CD1c-positive myeloid dendritic cell (primary cell): Measurements from ENCODE around the gene FBXL13.
"Not testable (repeated sequence)": the region's sequence is repeated elsewhere in the genome, so short reads cannot be mapped to it uniquely, and the experiment has no call there.

Source experiments
- DNase-seq: peaks from one replicate; pipeline ENCODE4 v3.0.0-alpha.2; 2016; ENCODE audit errors: extremely low spot score

The FBXL13 gene

DNA sequence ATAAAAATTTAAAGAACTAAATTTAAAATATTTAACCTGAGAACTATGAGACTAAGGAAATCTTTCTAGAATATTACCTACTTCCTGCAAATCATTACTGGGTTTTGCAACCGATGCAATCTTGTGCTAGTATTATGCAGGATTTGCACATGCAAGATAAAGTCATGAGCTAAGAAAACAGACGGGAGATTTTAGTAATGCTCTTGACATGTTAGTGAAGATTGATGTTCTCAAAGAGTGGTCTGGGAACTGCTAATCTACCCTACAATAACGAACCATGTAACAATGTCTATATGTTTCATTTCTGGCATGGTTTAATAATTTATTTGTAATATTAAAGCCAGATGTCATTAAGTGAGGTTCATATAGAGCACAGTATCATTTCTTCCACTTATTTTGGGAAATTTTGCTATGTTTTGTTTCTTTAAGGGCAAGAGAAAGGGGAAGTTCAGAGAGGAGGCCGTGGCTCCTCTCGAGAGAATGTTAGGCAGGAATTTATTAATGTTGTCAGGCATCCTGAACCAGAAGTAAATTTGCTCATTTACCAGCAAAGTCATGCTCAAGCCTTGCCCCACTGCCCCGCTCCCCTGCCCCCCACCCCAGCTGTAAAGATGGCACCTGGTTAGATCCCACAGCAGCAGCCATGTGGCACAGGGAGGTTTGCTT, 139.0 kb downstream of the FBXL13 start:
- DNase-seq: no peak

DNA sequence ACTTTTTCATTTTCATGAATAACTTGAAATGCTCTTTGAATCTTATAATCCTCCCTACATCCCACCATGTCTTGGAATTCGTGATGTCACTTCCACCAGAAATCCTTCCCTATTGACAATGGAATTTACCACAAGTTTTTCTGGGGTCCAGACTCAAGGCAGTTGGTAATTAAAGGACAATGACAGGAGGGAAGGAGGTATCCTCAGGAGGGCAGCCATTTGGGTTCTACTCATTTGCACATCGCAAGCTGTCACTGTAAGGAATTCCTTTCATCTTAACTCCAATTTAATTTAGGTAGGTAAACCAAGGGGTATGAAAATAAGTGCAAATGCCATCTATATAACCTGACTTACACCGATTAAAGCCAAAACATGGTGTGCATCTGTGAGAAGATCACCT, 139.9 kb downstream of the FBXL13 start:
- no peak for DNase-seq

DNA sequence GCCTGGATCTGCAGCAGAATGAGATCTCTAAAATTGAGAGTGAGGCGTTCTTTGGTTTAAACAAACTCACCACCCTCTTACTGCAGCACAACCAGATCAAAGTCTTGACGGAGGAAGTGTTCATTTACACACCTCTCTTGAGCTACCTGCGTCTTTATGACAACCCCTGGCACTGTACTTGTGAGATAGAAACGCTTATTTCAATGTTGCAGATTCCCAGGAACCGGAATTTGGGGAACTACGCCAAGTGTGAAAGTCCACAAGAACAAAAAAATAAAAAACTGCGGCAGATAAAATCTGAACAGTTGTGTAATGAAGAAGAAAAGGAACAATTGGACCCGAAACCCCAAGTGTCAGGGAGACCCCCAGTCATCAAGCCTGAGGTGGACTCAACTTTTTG, 140.4 kb downstream of the FBXL13 start:
- no peak for DNase-seq

DNA sequence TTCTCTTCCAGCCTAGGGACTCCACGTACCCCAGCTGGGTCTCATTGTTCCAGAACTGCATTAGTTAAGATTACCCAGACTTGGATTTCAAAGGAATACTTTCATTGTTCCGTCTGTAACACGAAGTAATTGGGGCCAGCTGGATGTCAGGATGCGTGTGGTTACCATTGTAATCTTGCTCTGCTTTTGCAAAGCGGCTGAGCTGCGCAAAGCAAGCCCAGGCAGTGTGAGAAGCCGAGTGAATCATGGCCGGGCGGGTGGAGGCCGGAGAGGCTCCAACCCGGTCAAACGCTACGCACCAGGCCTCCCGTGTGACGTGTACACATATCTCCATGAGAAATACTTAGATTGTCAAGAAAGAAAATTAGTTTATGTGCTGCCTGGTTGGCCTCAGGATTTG, 140.8 kb downstream of the FBXL13 start:
- no peak for DNase-seq

DNA sequence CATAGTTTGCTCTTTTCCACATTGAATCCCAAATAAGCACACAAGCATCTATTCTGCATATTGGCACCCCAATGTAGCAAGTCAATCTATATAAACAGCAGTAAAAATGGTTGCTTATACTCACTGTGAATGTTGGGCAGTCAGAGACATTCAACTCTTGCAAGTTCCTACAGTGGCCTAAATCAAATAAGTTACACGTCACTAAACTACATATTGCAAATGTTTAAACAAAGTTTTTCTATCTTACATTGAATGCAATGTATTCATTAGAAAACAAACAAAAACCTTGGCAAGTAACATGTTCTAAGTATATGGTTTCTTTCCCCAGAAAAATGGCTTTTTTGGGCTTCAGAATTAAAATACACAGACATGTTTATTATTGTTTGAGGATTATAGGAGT, 142.8 kb downstream of the FBXL13 start:
- DNase-seq: no peak

DNA sequence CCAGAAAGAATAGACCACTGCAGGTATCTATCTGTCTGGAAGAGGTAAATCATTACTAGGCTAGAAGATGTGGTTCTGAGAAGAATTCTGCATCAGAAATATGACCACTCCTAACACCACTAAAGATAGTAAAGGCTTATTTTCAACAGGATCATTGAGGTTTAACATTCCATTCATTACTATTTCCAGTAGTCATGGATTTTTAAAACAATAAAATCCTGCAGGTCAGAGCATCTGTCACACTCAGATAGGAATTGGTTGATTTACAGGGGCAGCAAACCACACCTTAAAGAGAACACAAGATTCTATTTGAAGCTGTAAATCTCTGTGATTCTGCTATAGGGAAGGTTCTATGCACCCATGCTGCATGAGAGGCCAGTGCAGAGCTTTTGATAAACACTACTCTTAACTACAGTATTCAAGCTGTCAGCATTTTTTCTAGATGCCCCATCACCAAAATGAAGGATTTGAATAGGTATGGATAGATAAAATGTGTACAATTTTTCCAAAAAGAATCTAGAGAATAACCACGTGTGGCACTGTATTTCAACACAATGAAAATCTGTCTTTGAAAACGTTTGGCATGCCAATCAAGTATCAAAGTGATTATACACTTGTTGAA, 147.2 kb downstream of the FBXL13 start:
- DNase-seq: no peak

DNA sequence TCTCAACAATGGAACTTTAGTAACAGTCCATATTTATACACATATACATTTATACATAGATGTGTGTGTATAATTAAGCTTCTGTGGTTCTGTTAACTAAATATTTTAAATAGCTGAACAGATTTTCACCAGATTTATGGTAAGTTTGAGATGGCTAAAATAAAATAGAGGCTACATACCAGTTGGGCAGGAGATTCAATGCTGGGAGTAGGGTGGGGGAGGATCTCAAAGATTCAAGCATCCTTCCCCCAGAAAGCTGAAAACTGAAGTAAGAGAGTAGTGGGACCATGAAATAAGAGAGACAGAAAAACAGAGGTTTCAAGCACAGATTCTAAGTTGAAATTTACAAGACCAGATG, 147.8 kb downstream of the FBXL13 start:
- no peak for DNase-seq

DNA sequence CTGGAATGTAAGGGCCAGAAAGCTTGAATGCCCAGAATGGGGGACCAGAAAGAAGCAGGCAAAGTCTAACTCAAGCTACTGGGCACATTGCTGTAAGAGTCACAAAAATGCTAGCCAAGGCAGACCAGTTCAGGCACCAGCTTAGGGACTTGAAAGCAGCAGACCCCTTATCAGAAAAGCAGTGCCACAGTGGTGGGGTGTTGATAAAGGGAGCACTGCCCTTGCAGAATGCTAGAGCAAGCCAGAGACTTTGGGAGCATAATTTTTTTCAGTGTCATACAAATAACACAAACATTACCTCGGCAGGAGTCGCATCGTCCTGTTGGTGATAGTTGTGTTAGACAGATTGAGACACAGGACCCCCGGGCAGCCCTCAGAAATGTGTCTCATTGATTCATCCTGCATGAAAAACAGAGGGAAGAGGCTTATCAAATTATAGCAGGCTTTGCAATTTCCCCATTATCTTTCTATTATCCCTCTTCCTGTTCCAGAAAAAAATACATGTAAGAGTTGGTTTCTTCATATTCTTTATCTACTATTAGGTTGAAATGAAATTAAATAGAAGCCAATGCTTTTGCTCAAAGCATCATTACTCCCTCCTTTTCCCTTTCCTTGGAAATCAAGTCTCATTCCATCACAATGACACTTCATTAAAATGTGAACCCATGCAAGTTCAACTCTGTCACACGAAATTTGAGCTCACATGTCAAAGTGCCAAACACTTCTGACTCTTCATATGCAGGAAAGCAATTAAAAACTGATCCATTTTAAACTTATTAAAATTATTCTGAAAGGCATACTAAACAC, 148.4 kb downstream of the FBXL13 start:
- no peak for DNase-seq

DNA sequence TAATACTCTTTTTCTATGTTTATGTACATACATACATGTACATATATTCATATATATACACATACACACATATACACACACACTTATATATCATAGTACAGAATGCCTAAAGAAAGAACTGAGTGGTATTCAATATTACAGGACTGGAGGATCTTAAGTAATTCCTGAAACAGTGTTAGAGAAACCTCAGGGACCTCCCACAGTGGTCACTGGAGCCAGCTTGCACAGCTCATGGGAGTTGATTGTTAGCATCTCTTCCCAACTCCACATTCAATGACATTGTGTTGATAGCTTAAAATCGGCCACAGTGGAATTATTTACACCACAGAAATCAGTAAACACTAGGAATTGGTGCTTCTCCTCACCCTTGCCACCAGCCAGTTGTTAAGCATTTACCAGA, 155.8 kb downstream of the FBXL13 start:
- no peak for DNase-seq

DNA sequence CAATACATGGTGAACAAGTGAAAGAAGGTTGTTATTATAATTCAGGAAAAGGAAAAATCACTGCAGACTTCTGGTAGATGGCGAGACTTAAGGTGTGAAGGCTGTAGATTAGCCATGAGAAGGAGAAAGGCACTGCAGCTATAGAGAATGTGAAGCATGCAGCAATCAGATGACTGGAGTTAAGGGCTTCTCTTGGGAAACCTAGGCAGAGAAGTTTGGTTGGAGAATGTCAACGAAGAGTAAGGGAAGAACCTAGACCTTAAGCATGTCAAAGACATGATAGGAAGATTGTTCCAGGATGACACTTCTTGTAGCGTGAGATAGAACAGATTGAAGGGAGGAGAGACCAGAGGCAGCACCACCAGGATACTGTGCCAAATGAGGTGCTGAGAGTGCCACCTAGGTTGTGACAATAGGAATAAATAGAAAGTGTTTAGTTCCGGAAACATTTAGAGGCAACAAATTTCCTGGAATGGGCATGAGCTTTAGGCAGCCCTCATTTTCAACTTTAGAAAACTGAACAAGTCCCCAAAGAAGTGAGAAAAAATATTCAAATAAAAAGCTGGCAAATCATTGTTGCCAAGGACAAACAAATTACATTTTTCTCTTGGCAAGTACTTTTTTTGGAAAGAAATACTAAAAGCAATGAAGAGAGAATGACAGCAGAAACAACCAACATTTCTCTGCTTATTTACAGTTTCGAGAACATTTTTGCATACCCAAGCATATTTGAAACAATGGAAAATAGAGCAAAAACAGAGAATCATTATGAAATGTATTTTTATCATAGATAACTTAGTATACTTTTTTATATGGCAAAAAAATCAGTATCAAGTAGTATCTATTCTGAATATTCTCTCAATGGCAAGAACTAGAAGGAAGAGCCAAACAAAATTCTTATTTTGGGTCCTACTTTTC, 156.9 kb downstream of the FBXL13 start:
- DNase-seq: no peak

DNA sequence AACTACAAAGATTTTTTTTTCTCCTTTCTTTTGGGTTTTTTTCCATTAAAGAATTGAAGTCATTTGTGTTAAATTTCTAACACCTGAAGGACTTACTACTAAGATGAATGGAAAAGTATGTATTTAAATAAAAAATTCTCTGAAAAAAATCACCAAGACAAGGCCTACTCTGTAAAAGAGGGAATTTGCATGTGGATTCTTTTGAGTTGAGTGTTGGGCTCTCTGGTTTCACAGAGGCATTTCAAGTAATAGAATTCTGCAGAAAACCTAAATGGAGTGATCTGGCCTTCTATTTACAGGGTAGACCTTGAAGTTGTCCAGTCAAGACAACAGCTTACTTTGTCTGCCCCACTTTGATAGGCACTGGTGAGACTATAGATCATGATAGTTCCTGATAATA, 157.7 kb downstream of the FBXL13 start:
- DNase-seq: no peak

DNA sequence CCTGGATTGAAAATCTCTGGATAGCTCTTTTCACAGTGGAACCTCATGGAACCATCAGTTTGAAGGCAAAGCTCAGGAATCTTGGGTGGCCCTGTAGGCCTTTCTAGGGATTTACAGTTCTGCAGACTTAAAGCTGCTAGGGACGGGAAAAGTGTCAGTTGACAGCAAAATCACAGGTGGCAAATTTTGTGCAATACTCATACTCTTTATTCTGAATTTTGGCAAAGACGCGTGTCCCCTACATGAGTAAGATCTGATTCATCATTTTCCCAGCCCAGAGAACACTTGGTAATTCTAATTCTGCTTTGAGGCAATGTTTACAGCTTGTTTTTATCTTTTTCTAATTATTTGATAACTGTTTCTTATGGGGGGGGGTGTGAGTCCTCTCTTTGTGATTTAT, 158.2 kb downstream of the FBXL13 start:
- DNase-seq: no peak

DNA sequence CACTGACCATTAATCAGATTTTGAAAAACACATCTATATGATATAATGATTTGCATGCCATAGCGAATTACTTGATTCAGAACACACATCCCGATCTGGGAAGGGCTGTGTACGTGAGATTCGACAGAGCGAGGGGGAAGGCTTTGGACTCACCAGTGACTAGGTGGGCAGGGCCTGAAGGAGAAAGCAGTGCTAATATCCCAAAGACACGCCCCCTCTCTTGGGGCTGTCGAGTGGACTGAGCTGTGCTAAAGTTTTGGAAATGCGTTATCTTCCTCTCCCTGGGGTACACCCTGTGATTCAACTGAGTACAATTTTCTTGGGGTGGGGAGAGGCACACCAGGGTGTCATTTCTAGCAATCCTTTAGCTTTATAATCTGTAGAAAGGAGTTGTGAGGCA, 160.0 kb downstream of the FBXL13 start:
- no peak for DNase-seq

DNA sequence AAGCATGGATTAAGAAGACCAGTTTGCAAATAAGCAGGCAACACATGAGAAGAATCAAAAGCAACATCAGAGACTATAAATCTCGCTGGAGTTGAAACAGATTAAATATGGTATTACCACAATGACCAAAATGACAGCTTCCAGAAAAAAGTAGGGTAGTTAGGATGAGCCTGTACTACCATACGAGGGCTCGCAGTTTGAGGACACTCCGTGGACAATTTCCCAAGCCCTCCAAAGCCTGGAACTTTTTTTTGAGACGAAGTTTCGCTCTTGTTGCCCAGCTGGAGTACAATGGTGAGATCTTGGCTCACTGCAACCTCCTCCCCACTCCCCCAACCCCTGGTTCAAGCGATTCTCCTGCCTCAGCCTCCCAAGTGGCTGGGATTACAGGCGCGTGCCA, 160.8 kb downstream of the FBXL13 start:
- DNase-seq: no peak

DNA sequence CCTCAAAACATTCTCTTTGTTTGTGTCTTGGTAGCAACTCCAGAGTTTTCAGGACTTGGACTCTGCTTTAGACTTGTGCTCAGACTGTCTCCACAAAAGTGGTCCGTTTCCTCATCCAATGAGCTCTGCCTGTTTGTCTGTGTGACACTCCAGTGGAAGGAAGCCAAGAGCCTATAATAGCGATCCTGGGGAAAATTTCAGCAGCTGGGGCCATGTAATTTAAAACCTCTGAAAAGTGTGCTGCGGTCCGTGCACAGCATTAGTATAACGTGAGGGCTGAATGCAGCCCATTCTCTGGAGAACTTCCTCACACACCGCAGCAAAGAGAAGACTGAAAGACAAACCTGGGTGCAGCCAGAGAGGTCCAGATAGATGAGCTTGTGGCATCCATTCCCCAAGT, 161.9 kb downstream of the FBXL13 start, which contains the start of gene LRRC17:
TSS of gene LRRC17 (plus strand) at position 259 of the 400 bp plus-strand sequence. CDS start 20,914 bp downstream, outside the sequence.
- no peak for DNase-seq

DNA sequence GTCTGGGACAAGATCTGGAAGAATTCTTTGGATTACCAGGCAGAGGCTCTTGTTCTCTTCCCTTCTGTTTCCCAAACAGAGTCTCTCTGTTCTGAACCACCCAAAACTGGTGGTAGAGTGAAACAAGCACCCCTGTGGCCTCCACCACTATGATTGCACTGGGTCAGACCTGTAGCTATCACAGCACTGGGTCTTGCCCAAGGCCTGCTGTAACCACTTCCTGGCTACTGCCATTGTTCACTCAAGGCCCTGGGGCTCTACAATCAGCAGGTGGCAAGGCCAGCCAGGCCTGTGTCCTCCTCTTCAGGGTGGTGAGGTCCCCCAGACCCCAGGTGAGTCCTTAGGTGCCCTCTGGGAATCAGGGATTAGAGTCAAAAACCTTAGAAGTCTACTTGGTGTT, 165.9 kb downstream of the FBXL13 start:
- DNase-seq: no peak

DNA sequence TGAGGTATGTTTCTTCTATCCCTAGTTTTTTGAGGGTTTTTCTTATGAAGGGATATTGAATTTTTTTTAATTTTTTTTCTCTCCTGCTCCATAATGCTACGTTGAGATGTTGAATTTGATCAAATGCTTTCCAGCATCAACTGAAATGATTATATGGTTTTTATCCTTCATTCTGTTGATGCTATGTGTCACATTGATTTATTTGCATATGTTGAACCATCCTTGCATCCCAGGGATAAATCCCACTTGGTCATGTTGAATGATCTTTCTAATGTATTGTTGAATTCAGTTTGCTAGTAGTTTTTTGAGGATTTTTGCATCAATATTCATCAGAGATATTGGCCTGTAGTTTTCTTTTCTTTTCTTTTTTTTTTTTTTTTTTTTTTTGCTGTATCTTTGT, 171.0 kb downstream of the FBXL13 start:
- not testable (repeated sequence) for DNase-seq

DNA sequence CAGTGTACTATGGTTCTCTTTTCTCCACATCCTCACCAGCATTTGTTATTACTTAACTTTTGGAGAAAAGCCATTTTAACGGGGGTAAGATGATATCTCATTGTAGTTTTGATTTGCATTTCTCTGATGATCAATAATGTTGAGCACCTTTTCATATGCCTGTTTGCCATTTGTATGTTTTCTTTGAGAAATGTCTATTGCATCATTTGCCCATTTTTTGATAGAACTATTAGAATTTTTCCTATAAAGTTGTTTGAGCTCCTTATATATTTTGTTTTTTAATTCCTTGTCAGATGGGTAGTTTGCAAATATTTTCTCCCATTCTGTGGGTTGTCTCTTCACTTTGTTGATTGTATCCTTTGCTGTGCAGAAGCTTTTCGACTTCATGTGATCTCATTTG, 172.5 kb downstream of the FBXL13 start:
- not testable (repeated sequence) for DNase-seq

DNA sequence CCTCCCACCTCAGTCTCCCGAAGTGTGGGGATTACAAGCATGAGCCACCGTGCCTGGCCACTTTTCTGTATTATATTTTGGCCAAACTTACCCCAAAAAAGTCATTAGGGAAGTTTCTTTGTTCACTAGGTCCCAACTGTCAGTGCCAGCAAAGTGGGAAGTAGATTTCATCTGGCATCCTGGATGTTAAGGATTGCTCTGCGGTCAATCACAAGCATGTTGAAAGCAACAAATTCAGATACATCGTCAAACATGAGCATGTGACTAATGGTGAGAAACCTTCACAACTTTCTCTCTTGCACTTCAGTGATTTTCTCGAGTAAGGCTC, 176.1 kb downstream of the FBXL13 start:
- DNase-seq: peak; percentile 60

DNA sequence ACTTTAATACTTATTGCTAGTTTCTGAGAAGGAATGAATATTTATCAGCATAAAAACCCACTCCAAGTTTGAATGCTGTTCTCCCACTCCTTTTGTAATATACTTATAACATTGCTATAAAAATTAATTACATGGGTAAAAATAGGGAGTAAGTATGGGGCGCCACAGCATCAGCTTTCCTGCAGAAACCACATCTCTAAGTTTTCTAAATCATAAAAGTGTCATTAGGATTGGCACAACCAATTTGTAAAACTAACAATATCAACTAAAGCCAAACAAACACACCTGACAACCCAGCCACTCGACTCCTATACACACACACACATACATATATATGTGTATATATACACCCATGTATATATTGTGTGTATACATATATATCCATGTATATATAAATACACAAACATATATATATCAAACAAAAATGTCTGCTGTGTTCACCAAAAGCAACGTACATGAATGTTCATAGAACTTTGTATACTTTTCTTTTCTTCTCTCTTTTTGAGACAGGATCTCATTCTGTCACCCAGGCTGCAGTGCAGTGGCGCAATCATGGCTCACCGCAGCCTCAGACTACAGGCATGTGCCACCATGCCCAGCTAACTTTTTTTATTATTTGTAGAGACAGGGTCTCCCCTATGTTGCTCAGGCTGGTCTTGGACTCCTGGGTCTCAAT, 176.6 kb downstream of the FBXL13 start:
- DNase-seq: peak; percentile 21

DNA sequence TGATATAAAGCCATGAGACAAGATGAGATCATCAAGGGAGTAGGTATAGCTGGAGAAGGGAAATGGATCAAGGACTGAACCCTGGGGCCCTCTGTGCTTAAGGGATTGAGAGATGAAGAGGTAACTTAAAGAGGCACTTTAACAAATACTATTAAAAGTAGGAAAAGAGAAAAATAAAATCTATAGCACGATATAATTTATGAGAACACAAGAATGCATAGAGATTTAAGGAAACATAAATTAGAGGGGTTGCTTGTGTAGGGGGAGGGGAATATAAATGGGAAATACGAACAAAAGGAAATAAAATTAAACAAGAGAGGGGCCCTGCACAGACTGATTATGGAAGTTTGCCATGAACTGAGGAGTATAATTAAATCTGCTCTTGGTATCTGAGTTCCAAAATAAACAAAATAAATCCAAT, 177.4 kb downstream of the FBXL13 start:
- DNase-seq: no peak

DNA sequence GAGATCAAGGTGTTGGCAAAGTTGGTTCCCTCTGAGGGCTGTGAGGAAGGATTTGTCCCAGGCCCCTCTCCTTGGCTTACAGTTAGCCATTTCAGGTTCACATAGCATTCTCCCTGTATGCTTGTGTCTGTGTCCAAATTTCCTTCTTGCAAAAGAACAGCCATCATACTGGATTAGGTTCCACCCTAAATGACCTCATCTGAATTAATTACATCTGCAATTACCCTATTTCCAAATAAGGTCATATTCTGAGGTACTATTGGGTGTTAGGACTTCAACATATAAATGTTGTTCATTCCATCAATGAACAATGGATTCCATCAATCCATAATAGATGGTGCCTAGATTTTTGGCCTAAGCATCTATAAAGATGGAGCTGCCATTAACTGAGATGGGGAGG, 178.0 kb downstream of the FBXL13 start:
- no peak for DNase-seq
